ENCODE measurements around the gene UQCRQ. TPM values are rescaled to one million over a fixed set of nuclear protein-coding genes. Genes with fewer than 3 reads are reported as not detected.

Gene UQCRQ
- total RNA-seq, 1 donor = 52.3 TPM

- no peak overlapping the region for H3K4me3 ChIP-seq (ENCODE audit: low read length)
- no peaks in the 10 kb centered on the region for H3K27me3 ChIP-seq (ENCODE audit: insufficient read depth, low read length)
- no peaks in the 10 kb centered on the region for H3K9me3 ChIP-seq (ENCODE audit: low read depth, low read length)
- H3K4me1 ChIP-seq (ENCODE audit: insufficient read depth, low read length) = no peaks in the 10 kb centered on the region
These were observed 34.6 kb downstream of the UQCRQ start for GRCh38 chr5:132901036-132901435.

GRCh38 chr5:132901730-132902129, 35.3 kb downstream of the UQCRQ start:
- no peaks in the 10 kb centered on the region for H3K9me3 ChIP-seq (ENCODE audit: low read depth, low read length)
- H3K4me3 ChIP-seq (ENCODE audit: low read length) = no peak overlapping the region
- no peaks in the 10 kb centered on the region for H3K4me1 ChIP-seq (ENCODE audit: insufficient read depth, low read length)
- H3K27me3 ChIP-seq (ENCODE audit: insufficient read depth, low read length) = no peaks in the 10 kb centered on the region

- no peaks in the 10 kb centered on the region for H3K9me3 ChIP-seq (ENCODE audit: low read depth, low read length)
- H3K27me3 ChIP-seq (ENCODE audit: insufficient read depth, low read length) = no peaks in the 10 kb centered on the region
- no peak overlapping the region for H3K4me3 ChIP-seq (ENCODE audit: low read length)
These were observed 39.5 kb downstream of the UQCRQ start for GRCh38 chr5:132905938-132906337.

GRCh38 chr5:132907161-132907560, 40.7 kb downstream of the UQCRQ start:
- no peaks in the 10 kb centered on the region for H3K27me3 ChIP-seq (ENCODE audit: insufficient read depth, low read length)

More at GRCh38 chr5:132905938-132906337, 39.5 kb downstream of the UQCRQ start:
- no peaks in the 10 kb centered on the region for H3K4me1 ChIP-seq (ENCODE audit: insufficient read depth, low read length)

GRCh38 chr5:132909702-132910101, 43.3 kb downstream of the UQCRQ start:
- Histone ChIP-seq H3K4me3 (ENCODE audit: low read length) (no peak overlapping the region), H3K27me3 (ENCODE audit: insufficient read depth, low read length) (no peaks in the 10 kb centered on the region), H3K9me3 (ENCODE audit: low read depth, low read length) (no peaks in the 10 kb centered on the region), H3K4me1 (ENCODE audit: insufficient read depth, low read length) (no peaks in the 10 kb centered on the region)

More at GRCh38 chr5:132907161-132907560, 40.7 kb downstream of the UQCRQ start:
- Histone ChIP-seq H3K4me3 (ENCODE audit: low read length) (no peak overlapping the region), H3K4me1 (ENCODE audit: insufficient read depth, low read length) (no peaks in the 10 kb centered on the region), H3K9me3 (ENCODE audit: low read depth, low read length) (no peaks in the 10 kb centered on the region)

- Histone ChIP-seq H3K4me3 (ENCODE audit: low read length) (no peak overlapping the region), H3K9me3 (ENCODE audit: low read depth, low read length) (no peaks in the 10 kb centered on the region), H3K27me3 (ENCODE audit: insufficient read depth, low read length) (no peaks in the 10 kb centered on the region), H3K4me1 (ENCODE audit: insufficient read depth, low read length) (peaks cover 5% of the 10 kb centered on the region)
These were observed 49.2 kb downstream of the UQCRQ start for GRCh38 chr5:132915681-132916080.

GRCh38 chr5:132916086-132916485, 49.6 kb downstream of the UQCRQ start:
- no peak overlapping the region for H3K4me3 ChIP-seq (ENCODE audit: low read length)

More at GRCh38 chr5:132916086-132916485, 49.6 kb downstream of the UQCRQ start:
- no peaks in the 10 kb centered on the region for H3K27me3 ChIP-seq (ENCODE audit: insufficient read depth, low read length)
- H3K9me3 ChIP-seq (ENCODE audit: low read depth, low read length) = no peaks in the 10 kb centered on the region
- peaks cover 5% of the 10 kb centered on the region for H3K4me1 ChIP-seq (ENCODE audit: insufficient read depth, low read length)

Other genes starting within 250 kb of the UQCRQ start
- gene IL13, start 208.5 kb upstream of the UQCRQ start, total RNA-seq = 0.31 TPM
- not detected for gene IL4, start 192.7 kb upstream of the UQCRQ start, total RNA-seq
- gene KIF3A, start 129.1 kb upstream of the UQCRQ start, total RNA-seq = 5.6 TPM
- 1.5 TPM for gene CCNI2, start 119.2 kb upstream of the UQCRQ start, total RNA-seq
- gene SEPTIN8, start 89.4 kb upstream of the UQCRQ start, total RNA-seq = 3.8 TPM
- gene SOWAHA, start 53.3 kb upstream of the UQCRQ start, total RNA-seq = not detected
- gene SHROOM1, start 36.0 kb upstream of the UQCRQ start, total RNA-seq = 0.52 TPM
- 0.42 TPM for gene GDF9, start 173 bp upstream of the UQCRQ start, total RNA-seq
- 0.21 TPM for gene LEAP2, start 7.0 kb downstream of the UQCRQ start, total RNA-seq
- 83.2 TPM for gene AFF4, start 97.0 kb downstream of the UQCRQ start, total RNA-seq
- gene ZCCHC10, start 159.9 kb downstream of the UQCRQ start, total RNA-seq = 25.2 TPM
- 39.9 TPM for gene HSPA4, start 185.4 kb downstream of the UQCRQ start, total RNA-seq

Data from mononuclear cell (primary cell).